D721Med (cell line): ENCODE data around the gene ARID3B.
A peak's percentile ranks its signal among the peaks of the same experiment; 100 is the strongest.

Experiments
- DNase-seq: peaks from one replicate; pipeline ENCODE4 v3.0.0; 2011; ENCODE audit warnings: low spot score; ENCODE audit not compliant: insufficient read length
- FAIRE-seq: peaks from 2 replicates; lab custom pipeline; 2011; peaks lifted over from hg19 to GRCh38; lab: Jason Lieb, UNC
- TF ChIP-seq, protein P1 (sequence below): IDR thresholded peaks from 2 replicates; pipeline ENCODE4 v1.5.1; 2012; ENCODE audit warnings: mild to moderate bottlenecking, control low read depth; ENCODE audit not compliant: insufficient read depth; ENCODE audit errors: missing control alignments

ARID3B gene

GRCh38 chr15:74543583-74543982, 2.6 kb downstream of the ARID3B start:
- FAIRE-seq (no peak), DNase-seq (no peak)
- TF ChIP-seq, protein P1, sequence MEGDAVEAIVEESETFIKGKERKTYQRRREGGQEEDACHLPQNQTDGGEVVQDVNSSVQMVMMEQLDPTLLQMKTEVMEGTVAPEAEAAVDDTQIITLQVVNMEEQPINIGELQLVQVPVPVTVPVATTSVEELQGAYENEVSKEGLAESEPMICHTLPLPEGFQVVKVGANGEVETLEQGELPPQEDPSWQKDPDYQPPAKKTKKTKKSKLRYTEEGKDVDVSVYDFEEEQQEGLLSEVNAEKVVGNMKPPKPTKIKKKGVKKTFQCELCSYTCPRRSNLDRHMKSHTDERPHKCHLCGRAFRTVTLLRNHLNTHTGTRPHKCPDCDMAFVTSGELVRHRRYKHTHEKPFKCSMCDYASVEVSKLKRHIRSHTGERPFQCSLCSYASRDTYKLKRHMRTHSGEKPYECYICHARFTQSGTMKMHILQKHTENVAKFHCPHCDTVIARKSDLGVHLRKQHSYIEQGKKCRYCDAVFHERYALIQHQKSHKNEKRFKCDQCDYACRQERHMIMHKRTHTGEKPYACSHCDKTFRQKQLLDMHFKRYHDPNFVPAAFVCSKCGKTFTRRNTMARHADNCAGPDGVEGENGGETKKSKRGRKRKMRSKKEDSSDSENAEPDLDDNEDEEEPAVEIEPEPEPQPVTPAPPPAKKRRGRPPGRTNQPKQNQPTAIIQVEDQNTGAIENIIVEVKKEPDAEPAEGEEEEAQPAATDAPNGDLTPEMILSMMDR, result peak; percentile 33

- TF ChIP-seq, protein P1, result no peak
- DNase-seq, result no peak
- no peak for FAIRE-seq
These were observed 4.1 kb downstream of the ARID3B start for GRCh38 chr15:74545086-74545485.

- TF ChIP-seq, protein P1, result no peak
- DNase-seq (no peak), FAIRE-seq (no peak)
These were observed 5.0 kb downstream of the ARID3B start for GRCh38 chr15:74545776-74546656.

DNA sequence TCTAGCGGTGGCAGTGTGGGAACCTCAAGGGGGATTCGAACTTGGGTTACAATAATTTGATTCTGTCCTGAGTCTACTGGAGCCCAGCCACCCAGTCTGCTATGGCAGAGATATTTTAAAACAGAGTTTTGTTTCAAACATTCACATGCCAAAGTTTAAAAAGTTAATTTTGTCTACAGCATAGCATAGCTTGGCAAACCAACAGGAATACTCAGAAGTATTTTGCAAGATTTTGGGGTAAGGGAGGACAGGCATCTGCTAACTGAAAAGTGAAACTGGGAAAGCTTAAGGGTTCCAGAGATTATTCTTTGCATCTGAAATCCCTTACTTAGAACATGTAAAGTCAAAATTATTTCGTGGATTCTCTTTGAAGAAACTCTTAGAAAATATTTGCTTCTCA, 6.6 kb downstream of the ARID3B start:
- no peak for FAIRE-seq
- no peak for DNase-seq
- TF ChIP-seq, protein P1, result no peak

GRCh38 chr15:74548241-74548640, 7.2 kb downstream of the ARID3B start:
- no peak for FAIRE-seq
- DNase-seq, result no peak
- TF ChIP-seq, protein P1, result no peak

DNA sequence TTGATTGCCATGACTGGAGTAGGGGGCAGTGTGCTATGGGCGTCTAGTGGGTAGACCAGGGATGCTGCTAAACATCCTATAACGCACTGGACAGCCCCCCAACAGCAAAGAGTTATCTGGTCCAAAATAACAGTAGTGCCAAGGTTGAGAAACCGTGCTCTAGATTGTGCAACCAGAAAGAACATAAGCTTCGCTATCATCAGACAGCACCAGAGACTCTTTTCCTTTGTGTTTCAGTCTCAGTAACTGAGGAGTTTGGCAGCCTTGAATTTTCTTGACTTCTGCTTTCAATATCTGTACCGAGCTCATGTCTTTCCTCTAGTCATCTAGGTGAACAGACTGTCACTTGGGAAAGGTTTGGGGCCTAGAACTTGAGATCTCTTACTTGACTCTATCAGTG, 8.8 kb downstream of the ARID3B start:
- TF ChIP-seq, protein P1, result no peak
- DNase-seq, result no peak
- FAIRE-seq, result no peak

GRCh38 chr15:74551714-74552113, 10.7 kb downstream of the ARID3B start:
- TF ChIP-seq, protein P1, result no peak
- FAIRE-seq (no peak), DNase-seq (no peak)
